Liver (tissue), 9 donors: ENCODE data around the gene HOXA3. TPM values are rescaled to one million over a fixed set of nuclear protein-coding genes. Genes with fewer than 3 reads are reported as not detected.

ENCODE experiments used
- DNase-seq: peaks from one replicate; pipeline ENCODE4 v3.0.0-alpha.2; 2017; ENCODE audit warnings: low spot score
- H3K27ac ChIP-seq, 2 donors: one replicate each; pipeline ENCODE4 v1.7.0; 2013; ENCODE audit warnings: inconsistent platforms in 2 of 2, low read length in 2 of 2, control low read depth in 1 of 2, low read depth in 1 of 2, mild to moderate bottlenecking in 1 of 2
- H3K27me3 ChIP-seq, 4 donors: one replicate each; pipeline versions ENCODE4 v1.6.1 to v1.7.0; 2013; ENCODE audit warnings: low read length in 3 of 4, inconsistent platforms in 1 of 4, mild to moderate bottlenecking in 1 of 4, moderate library complexity in 1 of 4; ENCODE audit not compliant: control insufficient read depth in 4 of 4, insufficient read depth in 4 of 4
- H3K36me3 ChIP-seq, 4 donors: one replicate each; pipeline versions ENCODE4 v1.6.1 to v1.7.0; 2013; ENCODE audit warnings: low read length in 3 of 4, mild to moderate bottlenecking in 3 of 4, low read depth in 1 of 4, moderate library complexity in 1 of 4; ENCODE audit not compliant: control insufficient read depth in 4 of 4, insufficient read depth in 3 of 4
- H3K4me1 ChIP-seq, 4 donors: one replicate each; pipeline versions ENCODE4 v1.6.1 to v1.7.0; 2013; ENCODE audit warnings: low read length in 3 of 4, mild to moderate bottlenecking in 3 of 4, moderate library complexity in 1 of 4; ENCODE audit not compliant: control insufficient read depth in 4 of 4, insufficient read depth in 4 of 4
- H3K4me3 ChIP-seq, 3 donors: one replicate each; pipeline versions ENCODE4 v1.6.1 to v1.7.0; 2013; ENCODE audit warnings: low read length in 3 of 3, control low read depth in 1 of 3, low read depth in 1 of 3, mild to moderate bottlenecking in 1 of 3
- H3K9ac ChIP-seq, 2 donors: one replicate each; pipeline ENCODE4 v1.7.0; 2013; ENCODE audit warnings: low read length in 2 of 2, mild to moderate bottlenecking in 2 of 2, moderate library complexity in 2 of 2, control low read depth in 1 of 2, low read depth in 1 of 2
- H3K9me3 ChIP-seq, 4 donors: one replicate each; pipeline versions ENCODE4 v1.6.1 to v1.7.0; 2013; ENCODE audit warnings: low read length in 3 of 4; ENCODE audit not compliant: control insufficient read depth in 4 of 4
- EGR1 ChIP-seq, 2 donors: IDR thresholded peaks; 2 replicates each; pipeline ENCODE4 v1.6.1; 2016 to 2018; ENCODE audit warnings: antibody characterized with exemption in 2 of 2, low read depth in 2 of 2
- FOXA1 ChIP-seq: IDR thresholded peaks from 2 replicates; pipeline ENCODE4 v1.6.1; 2016; ENCODE audit warnings: antibody characterized with exemption
- FOXA2 ChIP-seq: IDR thresholded peaks from 2 replicates; pipeline ENCODE4 v1.6.1; 2016; ENCODE audit warnings: antibody characterized with exemption
- GABPA ChIP-seq, 2 donors: IDR thresholded peaks in 1 of 2; conservative IDR thresholded peaks in 1 of 2; 2 replicates each; pipeline ENCODE4 v1.6.1; 2016; ENCODE audit warnings: antibody characterized with exemption in 2 of 2, mild to moderate bottlenecking in 1 of 2, moderate library complexity in 1 of 2
- HNF4A ChIP-seq, 2 donors: conservative IDR thresholded peaks; 2 replicates each; pipeline ENCODE4 v1.6.1; 2016; ENCODE audit warnings: antibody characterized with exemption in 2 of 2, mild to moderate bottlenecking in 2 of 2
- HNF4G ChIP-seq: IDR thresholded peaks from 2 replicates; pipeline ENCODE4 v1.6.1; 2016; ENCODE audit warnings: antibody characterized with exemption
- JUND ChIP-seq, 2 donors: IDR thresholded peaks; 2 replicates each; pipeline ENCODE4 v1.6.1; 2016; ENCODE audit warnings: antibody characterized with exemption in 2 of 2
- NR2F2 ChIP-seq: IDR thresholded peaks from 2 replicates; pipeline ENCODE4 v1.6.1; 2016; ENCODE audit warnings: antibody characterized with exemption
- RAD21 ChIP-seq, 2 donors: IDR thresholded peaks; 2 replicates each; pipeline ENCODE4 v1.6.1; 2016; ENCODE audit warnings: antibody characterized with exemption in 2 of 2, mild to moderate bottlenecking in 2 of 2
- RXRA ChIP-seq, 2 donors: IDR thresholded peaks; 2 replicates each; pipeline ENCODE4 v1.6.1; 2017 to 2018; ENCODE audit warnings: antibody characterized with exemption in 2 of 2, mild to moderate bottlenecking in 1 of 2
- SP1 ChIP-seq: IDR thresholded peaks from 2 replicates; pipeline ENCODE4 v1.6.1; 2018; ENCODE audit warnings: antibody characterized with exemption, mild to moderate bottlenecking
- TAF1 ChIP-seq: conservative IDR thresholded peaks from 2 replicates; pipeline ENCODE4 v1.6.1; 2016; ENCODE audit warnings: antibody characterized with exemption, mild to moderate bottlenecking
- YY1 ChIP-seq: IDR thresholded peaks from 2 replicates; pipeline ENCODE4 v1.6.1; 2016; ENCODE audit warnings: antibody characterized with exemption, mild to moderate bottlenecking
- WGBS: extraction: QIAGEN DNeasy Blood & Tissue Kit; methylation state at CpG from one replicate; pipeline ENCODE4 v1.1.7; 2013; 5-methylcytosine and 5-hydroxymethylcytosine counted together
- polyA plus RNA-seq, 2 donors: library from polyadenylated mRNA; stranded (reverse) in 1 of 2; unstranded in 1 of 2; fragments of 200-250 nt in 1 of 2; fragments of >200 nt in 1 of 2; fragmentation: Nextera tagmentation in 1 of 2; extraction: Ambion mirVana in 1 of 2; gene quantifications; one replicate each; pipeline versions ENCODE4 v1.2.1 to v1.2.3, GENCODE V29; 2013 to 2015
- total RNA-seq, 2 donors: library from RNA; depleted of rRNA; stranded (reverse); fragments of >200 nt; gene quantifications; one replicate each; pipeline ENCODE4 v1.2.3, GENCODE V29; 2014
- TF ChIP-seq, protein P1 (sequence below): IDR thresholded peaks from 2 replicates; pipeline ENCODE4 v1.6.1; 2016; ENCODE audit warnings: antibody characterized with exemption
- TF ChIP-seq, protein P2 (sequence below): fragments of 150-350 bp; IDR thresholded peaks from 2 replicates; pipeline ENCODE4 v1.5.1; 2017; ENCODE audit warnings: improper control_type of control experiment, low read depth, low read length; ENCODE audit not compliant: missing input control
- TF ChIP-seq, protein P3 (sequence below): IDR thresholded peaks from 2 replicates; pipeline ENCODE4 v1.6.1; 2016; ENCODE audit warnings: antibody characterized with exemption
- TF ChIP-seq, protein P4 (sequence below): IDR thresholded peaks from 2 replicates; pipeline ENCODE4 v1.6.1; 2016; ENCODE audit warnings: antibody characterized with exemption, mild to moderate bottlenecking
- TF ChIP-seq, protein P5 (sequence below): IDR thresholded peaks from 2 replicates; pipeline ENCODE4 v1.6.1; 2016; ENCODE audit warnings: antibody characterized with exemption
- donor health status: healthy.
- donor health status: healthy.
- donor health status: healthy.
- donor health status: healthy.
- donor health status: healthy.

The HOXA3 gene
- total and polyA plus RNA-seq, 4 donors = 0.11 to 0.28 (median 0.20) TPM

- Histone ChIP-seq H3K27ac (peak overlapping the region; percentile 52 to 72), H3K27me3 (peaks cover 5 to 30% (median 16%) of the 10 kb centered on the region in 4 donors), H3K9me3 (peaks cover 0 to 11% (median 0%) of the 10 kb centered on the region in 4 donors), H3K4me1 (peaks cover 0 to 19% (median 8%) of the 10 kb centered on the region in 4 donors), H3K4me3 (peak overlapping the region in 1 of 3 donors; percentile 45), H3K9ac (no peak overlapping the region), H3K36me3 (no peaks in the 10 kb centered on the region)
- 10% methylated on average over 29 of the region's 29 CpGs for WGBS
- TF ChIP-seq GABPA (IDR thresholded peaks at IDR 0.05 in 1 of 2, conservative IDR thresholded peaks at IDR 0.05 in 1 of 2) (no peak), YY1 (no peak), EGR1 (IDR thresholded peaks at IDR 0.05; ENCODE audit: low read depth in 2 of 2) (no peak), HNF4G (no peak), NR2F2 (no peak), FOXA1 (no peak), RAD21 (IDR thresholded peaks at IDR 0.05) (no peak), RXRA (IDR thresholded peaks at IDR 0.05) (no peak), JUND (IDR thresholded peaks at IDR 0.05) (no peak), FOXA2 (no peak), HNF4A (conservative IDR thresholded peaks at IDR 0.05) (no peak), SP1 (no peak), TAF1 (no peak)
- TF ChIP-seq, protein P1, sequence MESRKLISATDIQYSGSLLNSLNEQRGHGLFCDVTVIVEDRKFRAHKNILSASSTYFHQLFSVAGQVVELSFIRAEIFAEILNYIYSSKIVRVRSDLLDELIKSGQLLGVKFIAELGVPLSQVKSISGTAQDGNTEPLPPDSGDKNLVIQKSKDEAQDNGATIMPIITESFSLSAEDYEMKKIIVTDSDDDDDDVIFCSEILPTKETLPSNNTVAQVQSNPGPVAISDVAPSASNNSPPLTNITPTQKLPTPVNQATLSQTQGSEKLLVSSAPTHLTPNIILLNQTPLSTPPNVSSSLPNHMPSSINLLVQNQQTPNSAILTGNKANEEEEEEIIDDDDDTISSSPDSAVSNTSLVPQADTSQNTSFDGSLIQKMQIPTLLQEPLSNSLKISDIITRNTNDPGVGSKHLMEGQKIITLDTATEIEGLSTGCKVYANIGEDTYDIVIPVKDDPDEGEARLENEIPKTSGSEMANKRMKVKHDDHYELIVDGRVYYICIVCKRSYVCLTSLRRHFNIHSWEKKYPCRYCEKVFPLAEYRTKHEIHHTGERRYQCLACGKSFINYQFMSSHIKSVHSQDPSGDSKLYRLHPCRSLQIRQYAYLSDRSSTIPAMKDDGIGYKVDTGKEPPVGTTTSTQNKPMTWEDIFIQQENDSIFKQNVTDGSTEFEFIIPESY = no peak
- TF ChIP-seq, protein P2, sequence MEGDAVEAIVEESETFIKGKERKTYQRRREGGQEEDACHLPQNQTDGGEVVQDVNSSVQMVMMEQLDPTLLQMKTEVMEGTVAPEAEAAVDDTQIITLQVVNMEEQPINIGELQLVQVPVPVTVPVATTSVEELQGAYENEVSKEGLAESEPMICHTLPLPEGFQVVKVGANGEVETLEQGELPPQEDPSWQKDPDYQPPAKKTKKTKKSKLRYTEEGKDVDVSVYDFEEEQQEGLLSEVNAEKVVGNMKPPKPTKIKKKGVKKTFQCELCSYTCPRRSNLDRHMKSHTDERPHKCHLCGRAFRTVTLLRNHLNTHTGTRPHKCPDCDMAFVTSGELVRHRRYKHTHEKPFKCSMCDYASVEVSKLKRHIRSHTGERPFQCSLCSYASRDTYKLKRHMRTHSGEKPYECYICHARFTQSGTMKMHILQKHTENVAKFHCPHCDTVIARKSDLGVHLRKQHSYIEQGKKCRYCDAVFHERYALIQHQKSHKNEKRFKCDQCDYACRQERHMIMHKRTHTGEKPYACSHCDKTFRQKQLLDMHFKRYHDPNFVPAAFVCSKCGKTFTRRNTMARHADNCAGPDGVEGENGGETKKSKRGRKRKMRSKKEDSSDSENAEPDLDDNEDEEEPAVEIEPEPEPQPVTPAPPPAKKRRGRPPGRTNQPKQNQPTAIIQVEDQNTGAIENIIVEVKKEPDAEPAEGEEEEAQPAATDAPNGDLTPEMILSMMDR = no peak
- TF ChIP-seq, protein P3, sequence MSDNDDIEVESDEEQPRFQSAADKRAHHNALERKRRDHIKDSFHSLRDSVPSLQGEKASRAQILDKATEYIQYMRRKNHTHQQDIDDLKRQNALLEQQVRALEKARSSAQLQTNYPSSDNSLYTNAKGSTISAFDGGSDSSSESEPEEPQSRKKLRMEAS = no peak
- TF ChIP-seq, protein P4, sequence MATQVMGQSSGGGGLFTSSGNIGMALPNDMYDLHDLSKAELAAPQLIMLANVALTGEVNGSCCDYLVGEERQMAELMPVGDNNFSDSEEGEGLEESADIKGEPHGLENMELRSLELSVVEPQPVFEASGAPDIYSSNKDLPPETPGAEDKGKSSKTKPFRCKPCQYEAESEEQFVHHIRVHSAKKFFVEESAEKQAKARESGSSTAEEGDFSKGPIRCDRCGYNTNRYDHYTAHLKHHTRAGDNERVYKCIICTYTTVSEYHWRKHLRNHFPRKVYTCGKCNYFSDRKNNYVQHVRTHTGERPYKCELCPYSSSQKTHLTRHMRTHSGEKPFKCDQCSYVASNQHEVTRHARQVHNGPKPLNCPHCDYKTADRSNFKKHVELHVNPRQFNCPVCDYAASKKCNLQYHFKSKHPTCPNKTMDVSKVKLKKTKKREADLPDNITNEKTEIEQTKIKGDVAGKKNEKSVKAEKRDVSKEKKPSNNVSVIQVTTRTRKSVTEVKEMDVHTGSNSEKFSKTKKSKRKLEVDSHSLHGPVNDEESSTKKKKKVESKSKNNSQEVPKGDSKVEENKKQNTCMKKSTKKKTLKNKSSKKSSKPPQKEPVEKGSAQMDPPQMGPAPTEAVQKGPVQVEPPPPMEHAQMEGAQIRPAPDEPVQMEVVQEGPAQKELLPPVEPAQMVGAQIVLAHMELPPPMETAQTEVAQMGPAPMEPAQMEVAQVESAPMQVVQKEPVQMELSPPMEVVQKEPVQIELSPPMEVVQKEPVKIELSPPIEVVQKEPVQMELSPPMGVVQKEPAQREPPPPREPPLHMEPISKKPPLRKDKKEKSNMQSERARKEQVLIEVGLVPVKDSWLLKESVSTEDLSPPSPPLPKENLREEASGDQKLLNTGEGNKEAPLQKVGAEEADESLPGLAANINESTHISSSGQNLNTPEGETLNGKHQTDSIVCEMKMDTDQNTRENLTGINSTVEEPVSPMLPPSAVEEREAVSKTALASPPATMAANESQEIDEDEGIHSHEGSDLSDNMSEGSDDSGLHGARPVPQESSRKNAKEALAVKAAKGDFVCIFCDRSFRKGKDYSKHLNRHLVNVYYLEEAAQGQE = no peak
- TF ChIP-seq, protein P5, sequence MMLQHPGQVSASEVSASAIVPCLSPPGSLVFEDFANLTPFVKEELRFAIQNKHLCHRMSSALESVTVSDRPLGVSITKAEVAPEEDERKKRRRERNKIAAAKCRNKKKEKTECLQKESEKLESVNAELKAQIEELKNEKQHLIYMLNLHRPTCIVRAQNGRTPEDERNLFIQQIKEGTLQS = no peak
- no peak for DNase-seq
Observed at GRCh38 chr7:27142580-27143022, 9.8 kb downstream of the HOXA3 start.
